GM12801 (cell line): ENCODE measurements around the gene DR1.

Experiments used
- CTCF ChIP-seq: IDR thresholded peaks from one replicate; pipeline ENCODE4 v1.5.1; 2011; ENCODE audit warnings: control low read depth; ENCODE audit not compliant: insufficient read length; ENCODE audit errors: extremely low read depth

The DR1 gene

GRCh38 chr1:93317207-93317606, 28.5 kb upstream of the DR1 start:
- no peak for TF ChIP-seq CTCF

GRCh38 chr1:93317943-93318342, 27.8 kb upstream of the DR1 start:
- no peak for TF ChIP-seq CTCF

GRCh38 chr1:93321720-93322119, 24.0 kb upstream of the DR1 start:
- TF ChIP-seq CTCF = no peak

- TF ChIP-seq CTCF = no peak
These were observed 23.4 kb upstream of the DR1 start for GRCh38 chr1:93322349-93322748.

- TF ChIP-seq CTCF = no peak
These were observed 22.4 kb upstream of the DR1 start for GRCh38 chr1:93323185-93323820.

GRCh38 chr1:93324486-93325464, 20.9 kb upstream of the DR1 start:
- TF ChIP-seq CTCF = no peak

- TF ChIP-seq CTCF = no peak
These were observed 16.6 kb upstream of the DR1 start for GRCh38 chr1:93328809-93329760.
